SK-N-SH (cell line): ENCODE measurements around the gene SESTD1.

Source experiments
- CTCF ChIP-seq: fragments of 200-600 bp; sonication (generic); IDR thresholded peaks from 2 replicates; pipeline ENCODE4 v1.6.1; 2017; ENCODE audit warnings: antibody characterized with exemption, mild to moderate bottlenecking, moderate library complexity
- JUND ChIP-seq: IDR thresholded peaks from 2 replicates; pipeline ENCODE4 v1.4.0; 2012
- NRF1 ChIP-seq: IDR thresholded peaks from 2 replicates; pipeline ENCODE4 v1.6.1; 2012; ENCODE audit warnings: low read depth, mild to moderate bottlenecking, low read length

- TF ChIP-seq CTCF = no peak
- TF ChIP-seq NRF1 = no peak
- no peak for TF ChIP-seq JUND
Measured at GRCh38 chr2:179255129-179255528, 9.5 kb downstream of the SESTD1 start.
